GM19035 (cell line): ENCODE data around the gene ID4.
A peak's percentile ranks its signal among the peaks of the same experiment; 100 is the strongest.
"Not testable (repeated sequence)": the region's sequence is repeated elsewhere in the genome, so short reads cannot be mapped to it uniquely, and the experiment has no call there.

Experiments
- ATAC-seq: cut with Tn5 transposase; IDR thresholded peaks from one replicate; pipeline ENCODE4 v1.9.1; 2021; ENCODE audit not compliant: unreplicated experiment

The ID4 gene

GRCh38 chr6:19831358-19831757 lies 5.8 kb upstream of the ID4 start:
- ATAC-seq: no peak

- no peak for ATAC-seq
Measured at GRCh38 chr6:19833947-19834346, 3.2 kb upstream of the ID4 start.

GRCh38 chr6:19834858-19835257 lies 2.3 kb upstream of the ID4 start:
- ATAC-seq: no peak

GRCh38 chr6:19835605-19836004 lies 1.6 kb upstream of the ID4 start:
- no peak for ATAC-seq

GRCh38 chr6:19837511-19838441 lies 606 bp downstream of the ID4 start:
- no peak for ATAC-seq

- peak; percentile 51 for ATAC-seq
Measured at GRCh38 chr6:19838442-19839236, 1.5 kb downstream of the ID4 start.

GRCh38 chr6:19839237-19839546 lies 2.0 kb downstream of the ID4 start:
- no peak for ATAC-seq

- no peak for ATAC-seq
Measured at GRCh38 chr6:19839788-19840187, 2.6 kb downstream of the ID4 start.

GRCh38 chr6:19841181-19841580 lies 4.0 kb downstream of the ID4 start:
- no peak for ATAC-seq

- ATAC-seq: no peak
Measured at GRCh38 chr6:19842030-19842615, 5.0 kb downstream of the ID4 start.

GRCh38 chr6:19844689-19845088 lies 7.5 kb downstream of the ID4 start:
- no peak for ATAC-seq

- no peak for ATAC-seq
Measured at GRCh38 chr6:19845266-19846041, 8.3 kb downstream of the ID4 start.

GRCh38 chr6:19848465-19849029 lies 11.4 kb downstream of the ID4 start:
- no peak for ATAC-seq

GRCh38 chr6:19849196-19849595 lies 12.0 kb downstream of the ID4 start:
- no peak for ATAC-seq

- ATAC-seq: no peak
Measured at GRCh38 chr6:19849755-19850154, 12.6 kb downstream of the ID4 start.

- no peak for ATAC-seq
Measured at GRCh38 chr6:19851241-19852089, 14.3 kb downstream of the ID4 start.

- ATAC-seq: no peak
Measured at GRCh38 chr6:19852090-19852457, 14.9 kb downstream of the ID4 start.

- no peak for ATAC-seq
Measured at GRCh38 chr6:19852927-19853326, 15.8 kb downstream of the ID4 start.

GRCh38 chr6:19854421-19855015 lies 17.3 kb downstream of the ID4 start:
- ATAC-seq: not testable (repeated sequence)
